Glutamatergic neuron (in vitro differentiated cells): ENCODE measurements around the gene PLCG1. TPM values are rescaled to one million over a fixed set of nuclear protein-coding genes. Genes with fewer than 3 reads are reported as not detected.

ENCODE experiments used
- DNase-seq: peaks from one replicate; pipeline ENCODE4 v3.0.0; 2022
- H3K27ac Mint-ChIP-seq: one replicate; pipeline ENCODE4 v1.8.0; 2020; ENCODE audit warnings: mild to moderate bottlenecking, mixed read lengths, inconsistent platforms; ENCODE audit not compliant: unreplicated experiment
- H3K27me3 Mint-ChIP-seq: one replicate; pipeline ENCODE4 v1.8.0; 2020; ENCODE audit warnings: mild to moderate bottlenecking, moderate library complexity, mixed read lengths, inconsistent platforms; ENCODE audit not compliant: unreplicated experiment
- H3K36me3 Mint-ChIP-seq: one replicate; pipeline ENCODE4 v1.8.0; 2020; ENCODE audit warnings: mild to moderate bottlenecking, mixed read lengths, inconsistent platforms; ENCODE audit not compliant: unreplicated experiment
- H3K4me1 Mint-ChIP-seq: one replicate; pipeline ENCODE4 v1.8.0; 2020; ENCODE audit warnings: mild to moderate bottlenecking, low read depth, mixed read lengths, inconsistent platforms; ENCODE audit not compliant: unreplicated experiment
- H3K4me3 Mint-ChIP-seq: one replicate; pipeline ENCODE4 v1.8.0; 2020; ENCODE audit warnings: mild to moderate bottlenecking, mixed read lengths, inconsistent platforms; ENCODE audit not compliant: unreplicated experiment
- H3K9me3 Mint-ChIP-seq: one replicate; pipeline ENCODE4 v1.8.0; 2020; ENCODE audit warnings: mild to moderate bottlenecking, moderate library complexity, mixed read lengths, inconsistent platforms; ENCODE audit not compliant: unreplicated experiment
- CTCF ChIP-seq: fragments of 200-600 bp; sonication (generic); IDR thresholded peaks from one replicate; pipeline ENCODE4 v1.5.0; 2021; ENCODE audit not compliant: partially characterized antibody, unreplicated experiment
- total RNA-seq: library from RNA; stranded (reverse); fragmentation: NEBNext Ultra II Directional; extraction: Animal tissue kit (Norgen Biotek cat#: 25700); gene quantifications from one replicate; pipeline ENCODE4 v1.2.1, GENCODE V29; 2021; ENCODE audit not compliant: unreplicated experiment

Gene PLCG1
- total RNA-seq, 1 donor from 2014 or later, result 458 TPM

DNA sequence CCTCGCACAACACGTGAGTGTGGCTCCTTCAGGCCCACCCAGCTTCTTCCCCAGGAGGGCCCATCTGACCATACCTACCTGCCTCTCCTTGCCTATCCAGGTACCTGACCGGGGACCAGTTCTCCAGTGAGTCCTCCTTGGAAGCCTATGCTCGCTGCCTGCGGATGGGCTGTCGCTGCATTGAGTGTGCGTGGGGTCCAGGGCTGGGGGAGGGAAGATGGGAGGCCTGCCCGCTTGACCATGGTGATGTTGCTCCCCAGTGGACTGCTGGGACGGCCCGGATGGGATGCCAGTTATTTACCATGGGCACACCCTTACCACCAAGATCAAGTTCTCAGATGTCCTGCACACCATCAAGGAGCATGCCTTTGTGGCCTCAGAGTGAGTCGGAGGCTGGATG is 26.5 kb downstream of the PLCG1 start:
- peaks cover 12% of the 10 kb centered on the region for H3K27me3 Mint-ChIP-seq
- H3K4me3 Mint-ChIP-seq, result no peak overlapping the region
- peaks cover 23% of the 10 kb centered on the region for H3K9me3 Mint-ChIP-seq
- H3K4me1 Mint-ChIP-seq, result peaks cover 7% of the 10 kb centered on the region
- peaks cover 20% of the 10 kb centered on the region for H3K36me3 Mint-ChIP-seq
- peak overlapping the region; percentile 35 for H3K27ac Mint-ChIP-seq
- DNase-seq, result no peak
- TF ChIP-seq CTCF, result no peak

- TF ChIP-seq CTCF, result no peak
- H3K27ac Mint-ChIP-seq, result peak overlapping the region; percentile 22
- H3K9me3 Mint-ChIP-seq, result peaks cover 26% of the 10 kb centered on the region
- DNase-seq, result no peak
- peaks cover 6% of the 10 kb centered on the region for H3K4me1 Mint-ChIP-seq
- peaks cover 14% of the 10 kb centered on the region for H3K36me3 Mint-ChIP-seq
- peaks cover 18% of the 10 kb centered on the region for H3K27me3 Mint-ChIP-seq
- H3K4me3 Mint-ChIP-seq, result no peak overlapping the region
Observed at GRCh38 chr20:41165001-41165882, 27.9 kb downstream of the PLCG1 start.

DNA sequence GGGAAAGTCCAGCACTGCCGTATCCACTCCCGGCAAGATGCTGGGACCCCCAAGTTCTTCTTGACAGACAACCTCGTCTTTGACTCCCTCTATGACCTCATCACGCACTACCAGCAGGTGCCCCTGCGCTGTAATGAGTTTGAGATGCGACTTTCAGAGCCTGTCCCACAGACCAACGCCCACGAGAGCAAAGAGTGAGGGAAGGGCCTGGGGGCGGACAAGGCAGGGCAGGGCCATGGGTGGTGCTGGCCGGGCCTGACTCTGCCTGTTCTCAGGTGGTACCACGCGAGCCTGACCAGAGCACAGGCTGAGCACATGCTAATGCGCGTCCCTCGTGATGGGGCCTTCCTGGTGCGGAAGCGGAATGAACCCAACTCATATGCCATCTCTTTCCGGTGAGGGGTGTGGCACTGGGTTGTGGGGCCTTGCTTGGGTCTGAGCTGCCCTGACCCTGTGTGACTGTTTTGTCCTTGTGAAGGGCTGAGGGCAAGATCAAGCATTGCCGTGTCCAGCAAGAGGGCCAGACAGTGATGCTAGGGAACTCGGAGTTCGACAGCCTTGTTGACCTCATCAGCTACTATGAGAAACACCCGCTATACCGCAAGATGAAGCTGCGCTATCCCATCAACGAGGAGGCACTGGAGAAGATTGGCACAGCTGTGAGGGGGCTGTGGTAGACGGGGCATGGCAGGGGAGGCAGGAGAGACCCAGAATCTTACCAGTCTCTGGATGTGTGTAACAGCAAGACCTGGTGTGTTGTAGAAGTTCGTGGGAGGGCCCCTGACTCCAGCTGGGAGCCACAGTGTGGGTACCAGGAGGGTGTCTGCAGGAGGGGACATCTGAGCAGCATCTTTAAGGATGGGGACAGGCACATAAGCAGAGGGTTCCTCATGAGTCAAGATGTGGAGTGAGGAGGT is 29.1 kb downstream of the PLCG1 start:
- no peak for TF ChIP-seq CTCF
- DNase-seq, result no peak
- peak overlapping the region; percentile 76 for H3K27ac Mint-ChIP-seq
- H3K4me1 Mint-ChIP-seq, result peaks cover 4% of the 10 kb centered on the region
- peaks cover 22% of the 10 kb centered on the region for H3K9me3 Mint-ChIP-seq
- peaks cover 24% of the 10 kb centered on the region for H3K27me3 Mint-ChIP-seq
- peaks cover 4% of the 10 kb centered on the region for H3K36me3 Mint-ChIP-seq
- no peak overlapping the region for H3K4me3 Mint-ChIP-seq

DNA sequence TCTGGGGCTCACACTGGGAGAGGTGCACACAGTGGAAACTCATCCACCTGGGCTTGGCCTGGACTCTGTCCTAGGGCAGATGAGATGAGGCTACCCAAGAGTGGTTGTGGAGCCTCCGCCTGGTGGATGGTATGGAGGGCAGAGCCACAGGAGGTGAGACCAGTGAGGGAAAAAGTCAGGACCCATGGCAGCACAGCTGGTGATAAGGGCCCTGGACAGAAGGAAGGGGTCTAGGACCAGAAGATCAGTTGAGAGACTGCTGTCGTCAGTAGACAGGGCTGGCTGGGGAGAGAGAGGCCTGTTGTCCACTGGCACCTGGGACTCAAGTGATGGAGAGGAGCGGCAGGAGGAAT is 29.8 kb downstream of the PLCG1 start:
- no peak for TF ChIP-seq CTCF
- Mint-ChIP-seq H3K27me3 (peaks cover 24% of the 10 kb centered on the region), H3K4me3 (no peak overlapping the region), H3K36me3 (peaks cover 4% of the 10 kb centered on the region), H3K9me3 (peaks cover 24% of the 10 kb centered on the region), H3K27ac (peak overlapping the region; percentile 78), H3K4me1 (peaks cover 4% of the 10 kb centered on the region)
- no peak for DNase-seq
